ENCODE data around the gene DOCK3.
"Not testable (repeated sequence)": the region's sequence is repeated elsewhere in the genome, so short reads cannot be mapped to it uniquely, and the experiment has no call there.

The DOCK3 gene

GRCh38 chr3:51092141-51092540 is 417.4 kb downstream of the DOCK3 start:
- DNase-seq: not testable (repeated sequence)

- not testable (repeated sequence) for DNase-seq
Measured at GRCh38 chr3:51094838-51095237, 420.1 kb downstream of the DOCK3 start.

GRCh38 chr3:51099794-51100535 is 425.2 kb downstream of the DOCK3 start:
- DNase-seq: peak in 2 of 56 donors; percentile 5 to 6

GRCh38 chr3:51100536-51100851 is 425.8 kb downstream of the DOCK3 start:
- DNase-seq: no peak

GRCh38 chr3:51102396-51102795 is 427.7 kb downstream of the DOCK3 start:
- no peak for DNase-seq

GRCh38 chr3:51106242-51106876 is 431.6 kb downstream of the DOCK3 start:
- DNase-seq: no peak

GRCh38 chr3:51110586-51110985 is 435.9 kb downstream of the DOCK3 start:
- DNase-seq: no peak

GRCh38 chr3:51122944-51123343 is 448.2 kb downstream of the DOCK3 start:
- no peak for DNase-seq

GRCh38 chr3:51123531-51123930 is 448.8 kb downstream of the DOCK3 start:
- no peak for DNase-seq

- DNase-seq: not testable (repeated sequence)
Measured at GRCh38 chr3:51131607-51132006, 456.9 kb downstream of the DOCK3 start.

- no peak for DNase-seq
Measured at GRCh38 chr3:51137715-51138114, 463.0 kb downstream of the DOCK3 start.

- DNase-seq: no peak
Measured at GRCh38 chr3:51139616-51140015, 464.9 kb downstream of the DOCK3 start.

GRCh38 chr3:51141573-51141972 is 466.8 kb downstream of the DOCK3 start:
- no peak for DNase-seq

GRCh38 chr3:51145811-51146585 is 471.3 kb downstream of the DOCK3 start:
- no peak for DNase-seq

GRCh38 chr3:51146781-51147180 is 472.1 kb downstream of the DOCK3 start:
- no peak for DNase-seq

- DNase-seq: no peak
Measured at GRCh38 chr3:51156147-51156546, 481.4 kb downstream of the DOCK3 start.

GRCh38 chr3:51163051-51163450 is 488.3 kb downstream of the DOCK3 start:
- DNase-seq: no peak

GRCh38 chr3:51173518-51174271 is 499.0 kb downstream of the DOCK3 start:
- no peak for DNase-seq

GRCh38 chr3:51176923-51177322 is 502.2 kb downstream of the DOCK3 start:
- DNase-seq: no peak

GRCh38 chr3:51186446-51186845 is 511.7 kb downstream of the DOCK3 start:
- not testable (repeated sequence) for DNase-seq

GRCh38 chr3:51190199-51190598 is 515.5 kb downstream of the DOCK3 start:
- DNase-seq: no peak

GRCh38 chr3:51190827-51191226 is 516.1 kb downstream of the DOCK3 start:
- DNase-seq: no peak

Data from amygdala (tissue), 56 donors.